ENCODE results near the gene CNEP1R1.

Gene CNEP1R1

GRCh38 chr16:50038756-50039529 is 13.9 kb downstream of the CNEP1R1 start:
- Histone ChIP-seq H3K36me3 (ENCODE audit: control insufficient read depth, insufficient read depth, low read length) (peaks cover 18% of the 10 kb centered on the region), H3K27ac (ENCODE audit: low read depth, low read length, severe bottlenecking) (no peak overlapping the region), H3K4me3 (ENCODE audit: extremely low read depth, insufficient read depth, low read length, poor library complexity, severe bottlenecking) (no peak overlapping the region), H3K9me3 (ENCODE audit: control insufficient read depth, low read length) (no peaks in the 10 kb centered on the region), H3K4me1 (ENCODE audit: control insufficient read depth, insufficient read depth, low read length, poor library complexity, severe bottlenecking) (no peaks in the 10 kb centered on the region)
- 44 to 57% methylated on average over 4 of the region's 5 CpGs for WGBS, 2 experiments (ENCODE audit: insufficient coverage in 2 of 2)

- Histone ChIP-seq H3K36me3 (ENCODE audit: control insufficient read depth, insufficient read depth, low read length) (peaks cover 8% of the 10 kb centered on the region), H3K27ac (ENCODE audit: low read depth, low read length, severe bottlenecking) (no peak overlapping the region), H3K4me1 (ENCODE audit: control insufficient read depth, insufficient read depth, low read length, poor library complexity, severe bottlenecking) (no peaks in the 10 kb centered on the region), H3K9me3 (ENCODE audit: control insufficient read depth, low read length) (no peaks in the 10 kb centered on the region), H3K4me3 (ENCODE audit: extremely low read depth, insufficient read depth, low read length, poor library complexity, severe bottlenecking) (no peak overlapping the region)
- WGBS, 2 experiments (ENCODE audit: insufficient coverage in 2 of 2), result 82 to 89% methylated on average over 7 to 8 of the region's 8 CpGs
Measured at GRCh38 chr16:50040018-50040417, 15.0 kb downstream of the CNEP1R1 start.

- no peaks in the 10 kb centered on the region for H3K4me1 ChIP-seq (ENCODE audit: control insufficient read depth, insufficient read depth, low read length, poor library complexity, severe bottlenecking)
- WGBS, 2 experiments (ENCODE audit: insufficient coverage in 2 of 2), result 80% methylated on average over 1 of the region's 1 CpG; no CpG with 5 or more reads in 1 of the 2 experiments
- no peak overlapping the region for H3K27ac ChIP-seq (ENCODE audit: low read depth, low read length, severe bottlenecking)
- H3K36me3 ChIP-seq (ENCODE audit: control insufficient read depth, insufficient read depth, low read length), result peaks cover 6% of the 10 kb centered on the region
- no peaks in the 10 kb centered on the region for H3K9me3 ChIP-seq (ENCODE audit: control insufficient read depth, low read length)
- H3K4me3 ChIP-seq (ENCODE audit: extremely low read depth, insufficient read depth, low read length, poor library complexity, severe bottlenecking), result no peak overlapping the region
Measured at GRCh38 chr16:50040710-50041109, 15.7 kb downstream of the CNEP1R1 start.

GRCh38 chr16:50043358-50043757 is 18.3 kb downstream of the CNEP1R1 start:
- Histone ChIP-seq H3K27ac (ENCODE audit: low read depth, low read length, severe bottlenecking) (no peak overlapping the region), H3K4me1 (ENCODE audit: control insufficient read depth, insufficient read depth, low read length, poor library complexity, severe bottlenecking) (no peaks in the 10 kb centered on the region), H3K4me3 (ENCODE audit: extremely low read depth, insufficient read depth, low read length, poor library complexity, severe bottlenecking) (no peak overlapping the region), H3K36me3 (ENCODE audit: control insufficient read depth, insufficient read depth, low read length) (no peaks in the 10 kb centered on the region), H3K9me3 (ENCODE audit: control insufficient read depth, low read length) (no peaks in the 10 kb centered on the region)
- 92 to 96% methylated on average over 3 to 4 of the region's 5 CpGs for WGBS, 2 experiments (ENCODE audit: insufficient coverage in 2 of 2)

GRCh38 chr16:50045412-50045811 is 20.4 kb downstream of the CNEP1R1 start:
- 92 to 100% methylated on average over 1 to 2 of the region's 4 CpGs for WGBS, 2 experiments (ENCODE audit: insufficient coverage in 2 of 2)
- Histone ChIP-seq H3K4me3 (ENCODE audit: extremely low read depth, insufficient read depth, low read length, poor library complexity, severe bottlenecking) (no peak overlapping the region), H3K27ac (ENCODE audit: low read depth, low read length, severe bottlenecking) (no peak overlapping the region), H3K9me3 (ENCODE audit: control insufficient read depth, low read length) (no peaks in the 10 kb centered on the region), H3K4me1 (ENCODE audit: control insufficient read depth, insufficient read depth, low read length, poor library complexity, severe bottlenecking) (no peaks in the 10 kb centered on the region), H3K36me3 (ENCODE audit: control insufficient read depth, insufficient read depth, low read length) (no peaks in the 10 kb centered on the region)

- no peaks in the 10 kb centered on the region for H3K9me3 ChIP-seq (ENCODE audit: control insufficient read depth, low read length)
- no peaks in the 10 kb centered on the region for H3K36me3 ChIP-seq (ENCODE audit: control insufficient read depth, insufficient read depth, low read length)
- H3K4me1 ChIP-seq (ENCODE audit: control insufficient read depth, insufficient read depth, low read length, poor library complexity, severe bottlenecking), result no peaks in the 10 kb centered on the region
- H3K27ac ChIP-seq (ENCODE audit: low read depth, low read length, severe bottlenecking), result no peak overlapping the region
- no peak overlapping the region for H3K4me3 ChIP-seq (ENCODE audit: extremely low read depth, insufficient read depth, low read length, poor library complexity, severe bottlenecking)
- WGBS, 2 experiments (ENCODE audit: insufficient coverage in 2 of 2), result 86% methylated on average over 3 to 5 of the region's 6 CpGs
Measured at GRCh38 chr16:50046853-50047252, 21.8 kb downstream of the CNEP1R1 start.

GRCh38 chr16:50047864-50048263 is 22.8 kb downstream of the CNEP1R1 start:
- H3K4me1 ChIP-seq (ENCODE audit: control insufficient read depth, insufficient read depth, low read length, poor library complexity, severe bottlenecking), result no peaks in the 10 kb centered on the region
- no peak overlapping the region for H3K4me3 ChIP-seq (ENCODE audit: extremely low read depth, insufficient read depth, low read length, poor library complexity, severe bottlenecking)
- H3K36me3 ChIP-seq (ENCODE audit: control insufficient read depth, insufficient read depth, low read length), result no peaks in the 10 kb centered on the region
- no peaks in the 10 kb centered on the region for H3K9me3 ChIP-seq (ENCODE audit: control insufficient read depth, low read length)
- H3K27ac ChIP-seq (ENCODE audit: low read depth, low read length, severe bottlenecking), result no peak overlapping the region
- WGBS, 2 experiments (ENCODE audit: insufficient coverage in 2 of 2), result 70 to 75% methylated on average over 1 to 2 of the region's 2 CpGs

- Histone ChIP-seq H3K9me3 (ENCODE audit: control insufficient read depth, low read length) (no peaks in the 10 kb centered on the region), H3K36me3 (ENCODE audit: control insufficient read depth, insufficient read depth, low read length) (no peaks in the 10 kb centered on the region), H3K27ac (ENCODE audit: low read depth, low read length, severe bottlenecking) (no peak overlapping the region), H3K4me3 (ENCODE audit: extremely low read depth, insufficient read depth, low read length, poor library complexity, severe bottlenecking) (no peak overlapping the region), H3K4me1 (ENCODE audit: control insufficient read depth, insufficient read depth, low read length, poor library complexity, severe bottlenecking) (no peaks in the 10 kb centered on the region)
- WGBS, 2 experiments (ENCODE audit: insufficient coverage in 2 of 2), result 60 to 90% methylated on average over 1 to 2 of the region's 2 CpGs
Measured at GRCh38 chr16:50050802-50051201, 25.8 kb downstream of the CNEP1R1 start.

- no peak overlapping the region for H3K4me3 ChIP-seq (ENCODE audit: extremely low read depth, insufficient read depth, low read length, poor library complexity, severe bottlenecking)
- WGBS, 2 experiments (ENCODE audit: insufficient coverage in 2 of 2), result 100% methylated on average over 2 of the region's 4 CpGs; no CpG with 5 or more reads in 1 of the 2 experiments
- no peak overlapping the region for H3K27ac ChIP-seq (ENCODE audit: low read depth, low read length, severe bottlenecking)
- no peaks in the 10 kb centered on the region for H3K36me3 ChIP-seq (ENCODE audit: control insufficient read depth, insufficient read depth, low read length)
- H3K4me1 ChIP-seq (ENCODE audit: control insufficient read depth, insufficient read depth, low read length, poor library complexity, severe bottlenecking), result no peaks in the 10 kb centered on the region
- H3K9me3 ChIP-seq (ENCODE audit: control insufficient read depth, low read length), result no peaks in the 10 kb centered on the region
Measured at GRCh38 chr16:50056226-50056625, 31.2 kb downstream of the CNEP1R1 start.

GRCh38 chr16:50058091-50058771 is 33.2 kb downstream of the CNEP1R1 start:
- 92 to 97% methylated on average over 26 to 28 of the region's 28 CpGs for WGBS, 2 experiments (ENCODE audit: insufficient coverage in 2 of 2)

GRCh38 chr16:50059111-50059510 is 34.1 kb downstream of the CNEP1R1 start:
- Histone ChIP-seq H3K27ac (ENCODE audit: low read depth, low read length, severe bottlenecking) (no peak overlapping the region), H3K9me3 (ENCODE audit: control insufficient read depth, low read length) (no peaks in the 10 kb centered on the region), H3K4me3 (ENCODE audit: extremely low read depth, insufficient read depth, low read length, poor library complexity, severe bottlenecking) (no peak overlapping the region), H3K4me1 (ENCODE audit: control insufficient read depth, insufficient read depth, low read length, poor library complexity, severe bottlenecking) (no peaks in the 10 kb centered on the region), H3K36me3 (ENCODE audit: control insufficient read depth, insufficient read depth, low read length) (no peaks in the 10 kb centered on the region)
- 96 to 100% methylated on average over 5 of the region's 10 CpGs for WGBS, 2 experiments (ENCODE audit: insufficient coverage in 2 of 2)

More at GRCh38 chr16:50058091-50058771, 33.2 kb downstream of the CNEP1R1 start:
- H3K36me3 ChIP-seq (ENCODE audit: control insufficient read depth, insufficient read depth, low read length), result no peaks in the 10 kb centered on the region
- no peaks in the 10 kb centered on the region for H3K9me3 ChIP-seq (ENCODE audit: control insufficient read depth, low read length)
- no peak overlapping the region for H3K4me3 ChIP-seq (ENCODE audit: extremely low read depth, insufficient read depth, low read length, poor library complexity, severe bottlenecking)
- H3K27ac ChIP-seq (ENCODE audit: low read depth, low read length, severe bottlenecking), result no peak overlapping the region
- no peaks in the 10 kb centered on the region for H3K4me1 ChIP-seq (ENCODE audit: control insufficient read depth, insufficient read depth, low read length, poor library complexity, severe bottlenecking)

Data from mesodermal cell (in vitro differentiated cells).